Mesothelial cell of epicardium (in vitro differentiated cells): ENCODE results near the gene STAB1. TPM values are rescaled to one million over a fixed set of nuclear protein-coding genes. Genes with fewer than 3 reads are reported as not detected.

Source experiments
- DNase-seq, 2 experiments: peaks; one replicate each; pipeline ENCODE4 v3.0.0; 2021; ENCODE audit warnings: low spot score in 2 of 2; ENCODE audit not compliant: unreplicated experiment in 2 of 2
- H3K27ac Mint-ChIP-seq: 2 replicates; pipeline ENCODE4 v1.8.0; 2021; ENCODE audit warnings: mixed read lengths
- H3K27me3 Mint-ChIP-seq: 2 replicates; pipeline ENCODE4 v1.8.0; 2021; ENCODE audit warnings: low read depth, mixed read lengths
- H3K36me3 Mint-ChIP-seq: 2 replicates; pipeline ENCODE4 v1.8.0; 2021; ENCODE audit warnings: mixed read lengths
- H3K4me1 Mint-ChIP-seq: 2 replicates; pipeline ENCODE4 v1.8.0; 2021; ENCODE audit warnings: mixed read lengths
- H3K4me3 Mint-ChIP-seq: 2 replicates; pipeline ENCODE4 v1.8.0; 2021; ENCODE audit warnings: mild to moderate bottlenecking, moderate library complexity, mixed read lengths
- H3K9me3 Mint-ChIP-seq: 2 replicates; pipeline ENCODE4 v1.8.0; 2021; ENCODE audit warnings: mixed read lengths
- CTCF ChIP-seq: fragments of 200-600 bp; sonication (generic); IDR thresholded peaks from one replicate; pipeline ENCODE4 v1.5.0; 2021; ENCODE audit warnings: antibody characterized with exemption; ENCODE audit not compliant: unreplicated experiment
- total RNA-seq: library from RNA; stranded (reverse); gene quantifications from 3 replicates; pipeline ENCODE4 v1.2.1, GENCODE V29; 2021

Gene STAB1
- total RNA-seq, 1 donor from 2014 or later: 0.29 TPM

- no peak for TF ChIP-seq CTCF
- Mint-ChIP-seq H3K27ac (no peak overlapping the region), H3K27me3 (no peaks in the 10 kb centered on the region), H3K36me3 (no peaks in the 10 kb centered on the region), H3K4me1 (no peaks in the 10 kb centered on the region), H3K4me3 (no peak overlapping the region), H3K9me3 (no peaks in the 10 kb centered on the region)
- no peak for DNase-seq
Measured at GRCh38 chr3:52506266-52506966, 11.3 kb downstream of the STAB1 start.

GRCh38 chr3:52507359-52507758, 12.2 kb downstream of the STAB1 start:
- Mint-ChIP-seq H3K9me3 (no peaks in the 10 kb centered on the region), H3K27me3 (no peaks in the 10 kb centered on the region), H3K4me1 (no peaks in the 10 kb centered on the region), H3K4me3 (no peak overlapping the region), H3K36me3 (no peaks in the 10 kb centered on the region), H3K27ac (no peak overlapping the region)
- no peak for TF ChIP-seq CTCF
- DNase-seq: no peak

GRCh38 chr3:52509753-52510328, 14.7 kb downstream of the STAB1 start:
- Mint-ChIP-seq H3K27me3 (no peaks in the 10 kb centered on the region), H3K27ac (no peak overlapping the region), H3K4me3 (no peak overlapping the region), H3K9me3 (no peaks in the 10 kb centered on the region), H3K4me1 (no peaks in the 10 kb centered on the region), H3K36me3 (no peaks in the 10 kb centered on the region)
- no peak for DNase-seq
- TF ChIP-seq CTCF: no peak

GRCh38 chr3:52511509-52511908, 16.4 kb downstream of the STAB1 start:
- Mint-ChIP-seq H3K9me3 (no peaks in the 10 kb centered on the region), H3K27me3 (no peaks in the 10 kb centered on the region), H3K27ac (no peak overlapping the region), H3K4me1 (no peaks in the 10 kb centered on the region), H3K4me3 (no peak overlapping the region), H3K36me3 (no peaks in the 10 kb centered on the region)
- TF ChIP-seq CTCF: no peak
- DNase-seq: no peak

- Mint-ChIP-seq H3K4me1 (no peaks in the 10 kb centered on the region), H3K4me3 (no peak overlapping the region), H3K27me3 (no peaks in the 10 kb centered on the region), H3K36me3 (no peaks in the 10 kb centered on the region), H3K27ac (no peak overlapping the region), H3K9me3 (no peaks in the 10 kb centered on the region)
- DNase-seq: no peak
- no peak for TF ChIP-seq CTCF
Measured at GRCh38 chr3:52512105-52512504, 17.0 kb downstream of the STAB1 start.
